SK-N-SH treated with all-trans-retinoic acid at 6 μM for 48 hours (cell line): ENCODE data around the gene REXO1.

Experiments used
- ARNTL ChIP-seq: fragments of 450-650 bp; formaldehyde crosslinking; IDR thresholded peaks from 2 replicates; pipeline ENCODE4 v1.5.0; 2020; ENCODE audit warnings: low read depth, mild to moderate bottlenecking, moderate library complexity, borderline replicate concordance
- PATZ1 ChIP-seq: fragments of 250-450 bp; sonication (Bioruptor Pico); IDR thresholded peaks from 2 replicates; pipeline ENCODE4 v1.8.0; 2020; ENCODE audit warnings: mild to moderate bottlenecking, moderate library complexity, borderline replicate concordance
- RARB ChIP-seq: fragments of 250-450 bp; sonication (Bioruptor Pico); IDR thresholded peaks from 2 replicates; pipeline ENCODE4 v1.8.0; 2021; ENCODE audit warnings: mild to moderate bottlenecking, moderate library complexity
- SNAI2 ChIP-seq: fragments of 250-450 bp; sonication (Bioruptor Pico); IDR thresholded peaks from 2 replicates; pipeline ENCODE4 v1.5.0; 2020; ENCODE audit warnings: mild to moderate bottlenecking, moderate library complexity
- TCF4 ChIP-seq: fragments of 250-450 bp; sonication (Bioruptor Pico); IDR thresholded peaks from 2 replicates; pipeline ENCODE4 v1.8.0; 2021; ENCODE audit warnings: mild to moderate bottlenecking, moderate library complexity, borderline replicate concordance
- TOX ChIP-seq: fragments of 250-450 bp; sonication (Bioruptor Pico); IDR thresholded peaks from 2 replicates; pipeline ENCODE4 v1.8.0; 2021; ENCODE audit warnings: mild to moderate bottlenecking, moderate library complexity, borderline replicate concordance
- TSHZ2 ChIP-seq: fragments of 250-450 bp; sonication (Bioruptor Pico); IDR thresholded peaks from 2 replicates; pipeline ENCODE4 v1.5.0; 2020; ENCODE audit warnings: mild to moderate bottlenecking, moderate library complexity
- ZFP3 ChIP-seq: fragments of 250-450 bp; sonication (Bioruptor Pico); IDR thresholded peaks from 2 replicates; pipeline ENCODE4 v1.5.0; 2020; ENCODE audit warnings: mild to moderate bottlenecking, moderate library complexity
- ZNF70 ChIP-seq: fragments of 450-650 bp; formaldehyde crosslinking; IDR thresholded peaks from 2 replicates; pipeline ENCODE4 v1.5.0; 2020; ENCODE audit warnings: mild to moderate bottlenecking, moderate library complexity

- no peak for TF ChIP-seq TCF4
- TF ChIP-seq TSHZ2 (CRISPR knock-in tag), result no peak
- TF ChIP-seq ARNTL (CRISPR knock-in tag), result no peak
- no peak for TF ChIP-seq RARB
- no peak for TF ChIP-seq PATZ1 (CRISPR knock-in tag)
- TF ChIP-seq TOX (CRISPR knock-in tag), result no peak
- TF ChIP-seq ZFP3 (CRISPR knock-in tag), result no peak
- no peak for TF ChIP-seq ZNF70
- TF ChIP-seq SNAI2, result no peak
These were observed 39.9 kb downstream of the REXO1 start for GRCh38 chr19:1808395-1808731.
